B cell (primary cell): Measurements from ENCODE around the gene LIME1. TPM values are rescaled to one million over a fixed set of nuclear protein-coding genes. Genes with fewer than 3 reads are reported as not detected.

Source experiments
- ATAC-seq: fragments of 200-7000 bp; cut with Tn5 transposase; one replicate; pipeline ENCODE4 v1.10.0; 2021; ENCODE audit warnings: low read depth, mild to moderate bottlenecking, moderate number of reproducible peaks, moderate library complexity
- CTCF ChIA-PET: fragments of 350-600 bp; sonication (Branson Sonifier 250); formaldehyde crosslinking; loops from one replicate; lab custom pipeline; 2021; ENCODE audit warnings: antibody characterized with exemption, inconsistent platforms; lab: Charles Lee
- POLR2A ChIA-PET: fragments of 350-600 bp; sonication (Branson Sonifier 250); formaldehyde crosslinking; loops from one replicate; lab custom pipeline; 2021; ENCODE audit warnings: antibody characterized with exemption; lab: Charles Lee
- DNase-seq: peaks from one replicate; pipeline ENCODE4 v3.0.0; 2013
- H2AFZ ChIP-seq: 2 replicates; pipeline ENCODE4 v1.6.1; 2012; ENCODE audit warnings: mild to moderate bottlenecking, low read depth, low read length; ENCODE audit not compliant: insufficient read depth, poor library complexity, severe bottlenecking
- H3K27ac ChIP-seq, 2 donors: 1 replicate in 1 of 2; 2 replicates in 1 of 2; pipeline ENCODE4 v1.5.1; 2012 to 2013; ENCODE audit warnings: low read length in 2 of 2, mild to moderate bottlenecking in 2 of 2, moderate library complexity in 1 of 2
- H3K27me3 ChIP-seq, 4 experiments: fragments of 200-600 bp in 1 of 4; sonication (generic) in 1 of 4; replicated peaks in 1 of 4; 1 replicate in 2 of 4; 2 replicates in 2 of 4; pipeline versions ENCODE4 v1.6.1 to v1.7.0; 2013 to 2016; ENCODE audit warnings: low read length in 3 of 4, mild to moderate bottlenecking in 2 of 4, mixed read lengths in 1 of 4, moderate library complexity in 1 of 4; ENCODE audit not compliant: insufficient read depth in 4 of 4, control insufficient read depth in 3 of 4; ENCODE audit errors: control extremely low read depth in 1 of 4
- H3K36me3 ChIP-seq, 2 experiments: replicated peaks in 1 of 2; 1 replicate in 1 of 2; 2 replicates in 1 of 2; pipeline versions ENCODE4 v1.6.1 to v1.7.1; 2013; ENCODE audit warnings: low read length in 1 of 2; ENCODE audit not compliant: insufficient read depth in 2 of 2, control insufficient read depth in 1 of 2; ENCODE audit errors: control extremely low read depth in 1 of 2, extremely low read depth in 1 of 2
- H3K4me1 ChIP-seq, 2 donors: fragments of 200-600 bp in 1 of 2; sonication (generic) in 1 of 2; 1 replicate in 1 of 2; 2 replicates in 1 of 2; pipeline versions ENCODE4 v1.5.1 to v1.6.1; 2013 to 2017; ENCODE audit warnings: low read length in 2 of 2; ENCODE audit not compliant: control insufficient read depth in 2 of 2, insufficient read depth in 2 of 2
- H3K4me2 ChIP-seq: replicated peaks from 2 replicates; pipeline ENCODE3; 2012; ENCODE audit warnings: mild to moderate bottlenecking, low read depth, low read length; ENCODE audit not compliant: poor library complexity, severe bottlenecking
- H3K4me3 ChIP-seq, 5 experiments: fragments of 200-600 bp in 1 of 5; sonication (generic) in 1 of 5; 1 replicate in 3 of 5; 2 replicates in 2 of 5; pipeline versions ENCODE4 v1.5.1 to v1.7.0; 2011 to 2016; ENCODE audit warnings: low read length in 4 of 5, mild to moderate bottlenecking in 4 of 5, low read depth in 2 of 5, control low read depth in 1 of 5, moderate library complexity in 1 of 5; ENCODE audit not compliant: insufficient read depth in 1 of 5; ENCODE audit errors: control extremely low read depth in 1 of 5, extremely low read depth in 1 of 5
- H3K79me2 ChIP-seq: fragments of 200-600 bp; sonication (generic); one replicate; pipeline ENCODE4 v1.6.0; 2016; ENCODE audit warnings: low read length; ENCODE audit not compliant: control insufficient read depth, insufficient read depth
- H3K9ac ChIP-seq: fragments of 200-600 bp; sonication (generic); 2 replicates; pipeline ENCODE4 v1.6.1; 2017; ENCODE audit warnings: mild to moderate bottlenecking, low read length, moderate library complexity
- H3K9me3 ChIP-seq, 3 donors: one replicate each; pipeline versions ENCODE4 v1.6.1 to v1.7.1; 2013; ENCODE audit warnings: low read length in 2 of 3; ENCODE audit not compliant: control insufficient read depth in 2 of 3, insufficient read depth in 1 of 3; ENCODE audit errors: control extremely low read depth in 1 of 3
- H4K20me1 ChIP-seq: 2 replicates; pipeline ENCODE4 v1.6.0; 2012; ENCODE audit warnings: mild to moderate bottlenecking, low read length; ENCODE audit not compliant: insufficient read depth, control insufficient read depth, poor library complexity, severe bottlenecking
- H3K27ac Mint-ChIP-seq: one replicate; pipeline ENCODE4 v1.8.0; 2021; ENCODE audit warnings: mixed read lengths
- H3K27me3 Mint-ChIP-seq: one replicate; pipeline ENCODE4 v1.8.0; 2021; ENCODE audit warnings: mixed read lengths
- H3K4me1 Mint-ChIP-seq: one replicate; pipeline ENCODE4 v1.8.0; 2021; ENCODE audit warnings: mixed read lengths
- H3K4me3 Mint-ChIP-seq: one replicate; pipeline ENCODE4 v1.8.0; 2021; ENCODE audit warnings: mixed read lengths
- H3K9me3 Mint-ChIP-seq: one replicate; pipeline ENCODE4 v1.8.0; 2022; ENCODE audit warnings: mixed read lengths; ENCODE audit not compliant: insufficient read depth
- CTCF ChIP-seq: fragments of 200-600 bp; IDR thresholded peaks from one replicate; pipeline ENCODE4 v1.8.0; 2022; ENCODE audit warnings: antibody characterized with exemption, mild to moderate bottlenecking
- EZH2 ChIP-seq: IDR thresholded peaks from 2 replicates; pipeline ENCODE4 v1.6.1; 2012; ENCODE audit warnings: borderline replicate concordance, low read depth, mild to moderate bottlenecking, moderate library complexity, low read length; ENCODE audit not compliant: insufficient read depth, poor library complexity, severe bottlenecking
- WGBS: methylation state at CpG from one replicate; pipeline ENCODE4 v1.1.5; 2013; ENCODE audit warnings: missing lambda C conversion rate; ENCODE audit not compliant: insufficient coverage; 5-methylcytosine and 5-hydroxymethylcytosine counted together
- intact Hi-C: fragments of 100-400 bp; cut with micrococcal nuclease; formaldehyde crosslinking; loops from one replicate; pipeline ENCODE4 v1.10.0; 2022
- polyA plus RNA-seq: library from polyadenylated mRNA; depleted of rRNA; stranded (reverse); fragments of >200 nt; gene quantifications from 2 replicates; pipeline ENCODE4 v1.2.3, GENCODE V29; 2012
- total RNA-seq, 2 donors: library from RNA; stranded (reverse); fragments of 120-200 nt in 1 of 2; gene quantifications; 1 replicate in 1 of 2; 2 replicates in 1 of 2; pipeline versions ENCODE4 v1.2.3 to v1.2.4, GENCODE V29; 2013 to 2022

LIME1 gene
- total and polyA plus RNA-seq, 2 donors (not counting 1 experiment from before 2014, with no cell fraction given) = 14.5 to 95.2 TPM

GRCh38 chr20:63740070-63740626 is 3.7 kb downstream of the LIME1 start:
- WGBS = under 1% methylated on average over 75 of the region's 80 CpGs
- DNase-seq (peak; percentile 58), ATAC-seq (peak; percentile 9)
- TF ChIP-seq EZH2 = no peak
- TF ChIP-seq CTCF = no peak
- Mint-ChIP-seq H3K4me3 (peak overlapping the region; percentile 68), H3K4me1 (peaks cover 18% of the 10 kb centered on the region), H3K27ac (no peak overlapping the region), H3K27me3 (no peaks in the 10 kb centered on the region), H3K9me3 (no peaks in the 10 kb centered on the region)
- Histone ChIP-seq H3K4me1 (peaks cover 35 to 46% of the 10 kb centered on the region in 2 donors), H3K27me3 (no peaks in the 10 kb centered on the region), H3K4me3 (peak overlapping the region; percentile 23 to 64 (median 50)), H3K79me2 (peaks cover 6% of the 10 kb centered on the region), H3K4me2 (peak overlapping the region; percentile 95), H2AFZ (peak overlapping the region; percentile 70), H3K9ac (peak overlapping the region; percentile 68), H4K20me1 (peaks cover 22% of the 10 kb centered on the region), H3K36me3 (peaks cover 0 to 8% of the 10 kb centered on the region in 2 experiments), H3K27ac (no peak overlapping the region), H3K9me3 (no peaks in the 10 kb centered on the region)
- CTCF ChIA-PET = interaction anchor here (0.9 kb wide), 1 partner anchor 32 kb away, joined by 3 read pairs; the partner anchor contains the start of genes ARFRP1 and ZGPAT
- intact Hi-C loops = no loop called here
- POLR2A ChIA-PET = interaction anchor here (0.9 kb wide), 1 partner anchor 114 kb away, joined by 3 read pairs; no protein-coding TSS in a partner anchor

GRCh38 chr20:63740627-63741353 is 4.3 kb downstream of the LIME1 start:
- DNase-seq = peak; percentile 45
- H3K4me1 ChIP-seq = peaks cover 34 to 42% of the 10 kb centered on the region in 2 donors
- H4K20me1 ChIP-seq = peaks cover 17% of the 10 kb centered on the region
- intact Hi-C loops = no loop called here
- H3K4me3 Mint-ChIP-seq = peak overlapping the region; percentile 68
- H3K27ac ChIP-seq = no peak overlapping the region
- no peaks in the 10 kb centered on the region for H3K9me3 ChIP-seq
- peak overlapping the region; percentile 70 for H2AFZ ChIP-seq
- H3K27me3 ChIP-seq = no peaks in the 10 kb centered on the region
- no peak for ATAC-seq
- no peaks in the 10 kb centered on the region for H3K27me3 Mint-ChIP-seq
- no peaks in the 10 kb centered on the region for H3K9me3 Mint-ChIP-seq
- WGBS = 18% methylated on average over 22 of the region's 29 CpGs
- TF ChIP-seq CTCF (no peak), EZH2 (no peak)
- peaks cover 14% of the 10 kb centered on the region for H3K4me1 Mint-ChIP-seq
- no peak overlapping the region for H3K27ac Mint-ChIP-seq
- H3K36me3 ChIP-seq = peaks cover 0 to 4% of the 10 kb centered on the region in 2 experiments
- peaks cover 3% of the 10 kb centered on the region for H3K79me2 ChIP-seq
- CTCF ChIA-PET = interaction anchor here (0.9 kb wide), 1 partner anchor 33 kb away, joined by 3 read pairs; the partner anchor contains the start of genes ARFRP1 and ZGPAT
- peak overlapping the region; percentile 68 for H3K9ac ChIP-seq
- H3K4me3 ChIP-seq = peak overlapping the region; percentile 23 to 64 (median 50)
- POLR2A ChIA-PET = interaction anchor here (0.9 kb wide), 2 partner anchors 38 to 115 kb away, joined by 3 read pairs; no protein-coding TSS in a partner anchor
- peak overlapping the region; percentile 95 for H3K4me2 ChIP-seq
